SK-N-SH treated with all-trans-retinoic acid at 6 μM for 48 hours (cell line): ENCODE data around the gene NEK4.

Experiments used
- TOX ChIP-seq: fragments of 250-450 bp; sonication (Bioruptor Pico); IDR thresholded peaks from 2 replicates; pipeline ENCODE4 v1.8.0; 2021; ENCODE audit warnings: mild to moderate bottlenecking, moderate library complexity, borderline replicate concordance
- ZNF8 ChIP-seq: fragments of 450-650 bp; formaldehyde crosslinking; IDR thresholded peaks from 2 replicates; pipeline ENCODE4 v1.5.0; 2020; ENCODE audit warnings: mild to moderate bottlenecking, moderate library complexity

DNA sequence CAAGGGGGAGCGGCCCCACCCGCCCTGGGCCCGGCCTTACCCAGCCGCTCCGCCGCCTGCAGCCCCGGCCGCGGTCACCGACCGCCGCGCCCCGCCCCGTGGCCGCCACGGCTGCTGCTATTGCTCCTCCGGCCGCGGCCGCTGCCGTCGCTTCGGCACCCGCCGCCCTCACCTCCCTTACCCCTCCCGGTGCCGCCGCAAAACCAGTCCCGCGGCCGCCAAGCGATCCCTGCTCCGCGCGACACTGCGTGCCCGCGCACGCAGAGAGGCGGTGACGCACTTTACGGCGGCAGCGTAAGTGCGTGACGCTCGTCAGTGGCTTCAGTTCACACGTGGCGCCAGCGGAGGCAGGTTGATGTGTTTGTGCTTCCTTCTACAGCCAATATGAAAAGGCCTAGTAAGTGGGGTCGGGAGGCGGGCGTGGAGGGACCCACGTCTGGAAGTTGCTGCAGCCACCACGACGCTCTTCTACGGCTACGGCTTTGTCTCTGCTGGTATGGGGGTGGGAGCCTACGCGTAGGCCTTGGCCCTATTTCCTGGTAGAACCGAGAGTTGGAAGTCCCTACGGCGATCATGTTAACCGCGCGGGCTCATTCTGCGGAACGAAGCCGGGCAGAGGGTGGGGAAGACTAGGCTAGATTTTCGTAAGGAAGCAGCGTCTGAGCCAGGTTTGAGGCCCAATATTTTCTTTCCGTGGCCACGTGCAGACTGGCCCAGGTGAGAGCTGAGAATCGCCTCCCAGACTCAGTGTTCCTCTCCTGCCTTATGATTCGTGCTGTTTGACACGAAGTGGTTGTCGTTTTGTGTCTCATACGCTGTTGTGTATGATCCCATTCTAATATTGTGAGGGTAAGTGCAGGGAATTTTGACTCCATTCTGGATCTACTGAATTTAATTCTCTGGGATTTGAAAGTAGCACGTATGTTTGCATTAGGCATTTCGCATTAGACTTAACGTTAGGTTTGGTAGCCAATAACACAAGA is 84.7 kb downstream of the NEK4 start, which contains the start of the genes GNL3 and PBRM1:
- no peak for TF ChIP-seq TOX (CRISPR knock-in tag)
- TF ChIP-seq ZNF8, result no peak
